ENCODE data around the gene ST8SIA5. TPM values are rescaled to one million over a fixed set of nuclear protein-coding genes. Genes with fewer than 3 reads are reported as not detected.

The ST8SIA5 gene
- polyA plus RNA-seq, 1 of the 3 experiments (the other 2 are of a cell fraction) = 0.08 TPM

DNA sequence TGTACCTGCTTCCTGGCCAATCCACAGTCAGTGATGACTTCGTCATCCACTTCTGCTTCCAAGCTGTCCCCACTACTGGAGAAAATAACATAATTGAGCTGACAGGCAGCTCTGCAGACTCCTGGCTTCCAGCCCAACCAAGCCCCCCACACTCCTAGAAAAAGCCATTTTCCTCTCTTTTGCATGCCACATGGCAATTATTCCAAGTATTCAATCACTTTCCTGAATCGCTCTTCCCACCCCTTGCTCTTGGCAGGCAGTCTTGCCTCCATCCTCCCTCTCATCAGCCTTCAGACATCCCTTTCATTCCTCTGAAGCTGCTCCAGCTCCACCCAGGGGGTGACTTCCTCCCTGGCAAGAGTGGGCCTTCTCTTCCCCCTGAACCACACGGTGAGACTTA is 14.3 kb upstream of the ST8SIA5 start:
- WGBS (ENCODE audit: low lambda C conversion rate) = 65% methylated on average over 3 of the region's 3 CpGs
- TF ChIP-seq TEAD4 (IDR thresholded peaks at IDR 0.05; ENCODE audit: borderline replicate concordance, insufficient read depth) (no peak), TCF12 (IDR thresholded peaks at IDR 0.05) (no peak), RXRA (IDR thresholded peaks at IDR 0.05; ENCODE audit: borderline replicate concordance, low read depth) (no peak), RFX5 (IDR thresholded peaks at IDR 0.05; ENCODE audit: low read length) (no peak), ELF1 (IDR thresholded peaks at IDR 0.05) (no peak), MXI1 (IDR thresholded peaks at IDR 0.05; ENCODE audit: low read depth, low read length) (no peak), NRF1 (IDR thresholded peaks at IDR 0.05; ENCODE audit: low read depth, low read length) (no peak), RCOR1 (IDR thresholded peaks at IDR 0.05; ENCODE audit: low read length) (no peak), JUND (IDR thresholded peaks at IDR 0.05) (no peak), CHD2 (IDR thresholded peaks at IDR 0.05; ENCODE audit: low read length, partially characterized antibody) (no peak)
- TF ChIP-seq, protein P1, sequence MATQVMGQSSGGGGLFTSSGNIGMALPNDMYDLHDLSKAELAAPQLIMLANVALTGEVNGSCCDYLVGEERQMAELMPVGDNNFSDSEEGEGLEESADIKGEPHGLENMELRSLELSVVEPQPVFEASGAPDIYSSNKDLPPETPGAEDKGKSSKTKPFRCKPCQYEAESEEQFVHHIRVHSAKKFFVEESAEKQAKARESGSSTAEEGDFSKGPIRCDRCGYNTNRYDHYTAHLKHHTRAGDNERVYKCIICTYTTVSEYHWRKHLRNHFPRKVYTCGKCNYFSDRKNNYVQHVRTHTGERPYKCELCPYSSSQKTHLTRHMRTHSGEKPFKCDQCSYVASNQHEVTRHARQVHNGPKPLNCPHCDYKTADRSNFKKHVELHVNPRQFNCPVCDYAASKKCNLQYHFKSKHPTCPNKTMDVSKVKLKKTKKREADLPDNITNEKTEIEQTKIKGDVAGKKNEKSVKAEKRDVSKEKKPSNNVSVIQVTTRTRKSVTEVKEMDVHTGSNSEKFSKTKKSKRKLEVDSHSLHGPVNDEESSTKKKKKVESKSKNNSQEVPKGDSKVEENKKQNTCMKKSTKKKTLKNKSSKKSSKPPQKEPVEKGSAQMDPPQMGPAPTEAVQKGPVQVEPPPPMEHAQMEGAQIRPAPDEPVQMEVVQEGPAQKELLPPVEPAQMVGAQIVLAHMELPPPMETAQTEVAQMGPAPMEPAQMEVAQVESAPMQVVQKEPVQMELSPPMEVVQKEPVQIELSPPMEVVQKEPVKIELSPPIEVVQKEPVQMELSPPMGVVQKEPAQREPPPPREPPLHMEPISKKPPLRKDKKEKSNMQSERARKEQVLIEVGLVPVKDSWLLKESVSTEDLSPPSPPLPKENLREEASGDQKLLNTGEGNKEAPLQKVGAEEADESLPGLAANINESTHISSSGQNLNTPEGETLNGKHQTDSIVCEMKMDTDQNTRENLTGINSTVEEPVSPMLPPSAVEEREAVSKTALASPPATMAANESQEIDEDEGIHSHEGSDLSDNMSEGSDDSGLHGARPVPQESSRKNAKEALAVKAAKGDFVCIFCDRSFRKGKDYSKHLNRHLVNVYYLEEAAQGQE (IDR thresholded peaks at IDR 0.05; ENCODE audit: low read depth, low read length) = no peak
- TF ChIP-seq, protein P2, sequence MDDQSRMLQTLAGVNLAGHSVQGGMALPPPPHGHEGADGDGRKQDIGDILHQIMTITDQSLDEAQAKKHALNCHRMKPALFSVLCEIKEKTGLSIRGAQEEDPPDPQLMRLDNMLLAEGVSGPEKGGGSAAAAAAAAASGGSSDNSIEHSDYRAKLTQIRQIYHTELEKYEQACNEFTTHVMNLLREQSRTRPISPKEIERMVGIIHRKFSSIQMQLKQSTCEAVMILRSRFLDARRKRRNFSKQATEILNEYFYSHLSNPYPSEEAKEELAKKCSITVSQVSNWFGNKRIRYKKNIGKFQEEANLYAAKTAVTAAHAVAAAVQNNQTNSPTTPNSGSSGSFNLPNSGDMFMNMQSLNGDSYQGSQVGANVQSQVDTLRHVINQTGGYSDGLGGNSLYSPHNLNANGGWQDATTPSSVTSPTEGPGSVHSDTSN (IDR thresholded peaks at IDR 0.05) = no peak
- TF ChIP-seq, protein P3, sequence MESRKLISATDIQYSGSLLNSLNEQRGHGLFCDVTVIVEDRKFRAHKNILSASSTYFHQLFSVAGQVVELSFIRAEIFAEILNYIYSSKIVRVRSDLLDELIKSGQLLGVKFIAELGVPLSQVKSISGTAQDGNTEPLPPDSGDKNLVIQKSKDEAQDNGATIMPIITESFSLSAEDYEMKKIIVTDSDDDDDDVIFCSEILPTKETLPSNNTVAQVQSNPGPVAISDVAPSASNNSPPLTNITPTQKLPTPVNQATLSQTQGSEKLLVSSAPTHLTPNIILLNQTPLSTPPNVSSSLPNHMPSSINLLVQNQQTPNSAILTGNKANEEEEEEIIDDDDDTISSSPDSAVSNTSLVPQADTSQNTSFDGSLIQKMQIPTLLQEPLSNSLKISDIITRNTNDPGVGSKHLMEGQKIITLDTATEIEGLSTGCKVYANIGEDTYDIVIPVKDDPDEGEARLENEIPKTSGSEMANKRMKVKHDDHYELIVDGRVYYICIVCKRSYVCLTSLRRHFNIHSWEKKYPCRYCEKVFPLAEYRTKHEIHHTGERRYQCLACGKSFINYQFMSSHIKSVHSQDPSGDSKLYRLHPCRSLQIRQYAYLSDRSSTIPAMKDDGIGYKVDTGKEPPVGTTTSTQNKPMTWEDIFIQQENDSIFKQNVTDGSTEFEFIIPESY (IDR thresholded peaks at IDR 0.05; ENCODE audit: borderline replicate concordance, low read depth) = no peak
- TF ChIP-seq, protein P4, sequence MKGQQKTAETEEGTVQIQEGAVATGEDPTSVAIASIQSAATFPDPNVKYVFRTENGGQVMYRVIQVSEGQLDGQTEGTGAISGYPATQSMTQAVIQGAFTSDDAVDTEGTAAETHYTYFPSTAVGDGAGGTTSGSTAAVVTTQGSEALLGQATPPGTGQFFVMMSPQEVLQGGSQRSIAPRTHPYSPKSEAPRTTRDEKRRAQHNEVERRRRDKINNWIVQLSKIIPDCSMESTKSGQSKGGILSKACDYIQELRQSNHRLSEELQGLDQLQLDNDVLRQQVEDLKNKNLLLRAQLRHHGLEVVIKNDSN (IDR thresholded peaks at IDR 0.05; ENCODE audit: borderline replicate concordance, low read depth) = no peak
- TF ChIP-seq, protein P5, sequence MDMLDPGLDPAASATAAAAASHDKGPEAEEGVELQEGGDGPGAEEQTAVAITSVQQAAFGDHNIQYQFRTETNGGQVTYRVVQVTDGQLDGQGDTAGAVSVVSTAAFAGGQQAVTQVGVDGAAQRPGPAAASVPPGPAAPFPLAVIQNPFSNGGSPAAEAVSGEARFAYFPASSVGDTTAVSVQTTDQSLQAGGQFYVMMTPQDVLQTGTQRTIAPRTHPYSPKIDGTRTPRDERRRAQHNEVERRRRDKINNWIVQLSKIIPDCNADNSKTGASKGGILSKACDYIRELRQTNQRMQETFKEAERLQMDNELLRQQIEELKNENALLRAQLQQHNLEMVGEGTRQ (IDR thresholded peaks at IDR 0.05; ENCODE audit: borderline replicate concordance, low read depth, low read length) = no peak
- TF ChIP-seq, protein P6, sequence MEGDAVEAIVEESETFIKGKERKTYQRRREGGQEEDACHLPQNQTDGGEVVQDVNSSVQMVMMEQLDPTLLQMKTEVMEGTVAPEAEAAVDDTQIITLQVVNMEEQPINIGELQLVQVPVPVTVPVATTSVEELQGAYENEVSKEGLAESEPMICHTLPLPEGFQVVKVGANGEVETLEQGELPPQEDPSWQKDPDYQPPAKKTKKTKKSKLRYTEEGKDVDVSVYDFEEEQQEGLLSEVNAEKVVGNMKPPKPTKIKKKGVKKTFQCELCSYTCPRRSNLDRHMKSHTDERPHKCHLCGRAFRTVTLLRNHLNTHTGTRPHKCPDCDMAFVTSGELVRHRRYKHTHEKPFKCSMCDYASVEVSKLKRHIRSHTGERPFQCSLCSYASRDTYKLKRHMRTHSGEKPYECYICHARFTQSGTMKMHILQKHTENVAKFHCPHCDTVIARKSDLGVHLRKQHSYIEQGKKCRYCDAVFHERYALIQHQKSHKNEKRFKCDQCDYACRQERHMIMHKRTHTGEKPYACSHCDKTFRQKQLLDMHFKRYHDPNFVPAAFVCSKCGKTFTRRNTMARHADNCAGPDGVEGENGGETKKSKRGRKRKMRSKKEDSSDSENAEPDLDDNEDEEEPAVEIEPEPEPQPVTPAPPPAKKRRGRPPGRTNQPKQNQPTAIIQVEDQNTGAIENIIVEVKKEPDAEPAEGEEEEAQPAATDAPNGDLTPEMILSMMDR (IDR thresholded peaks at IDR 0.05) = no peak
- no peaks in the 10 kb centered on the region for H3K9me3 ChIP-seq
- H3K79me2 ChIP-seq (ENCODE audit: insufficient read depth) = no peaks in the 10 kb centered on the region
- no peaks in the 10 kb centered on the region for H3K27me3 ChIP-seq (ENCODE audit: insufficient read depth)
- H3F3A ChIP-seq (replicated peaks; ENCODE audit: insufficient read depth) = no peaks in the 10 kb centered on the region
- H3K9me2 ChIP-seq = no peaks in the 10 kb centered on the region
- no peak for DNase-seq
- peaks cover 0 to 5% of the 10 kb centered on the region in 2 experiments; a peak in 1 of 4 replicates for H3K4me1 ChIP-seq (ENCODE audit: control insufficient read depth in 1 of 2, insufficient read depth in 2 of 2, low read depth in 1 of 2, low read length in 1 of 2)
- no peak overlapping the region for H3K4me3 ChIP-seq (ENCODE audit: low read depth in 2 of 2, low read length in 1 of 2)
- H3K36me3 ChIP-seq (replicated peaks in 1 of 2; ENCODE audit: control insufficient read depth in 1 of 2, insufficient read depth in 2 of 2, low read length in 1 of 2) = no peaks in the 10 kb centered on the region
- H4K20me1 ChIP-seq (ENCODE audit: insufficient read depth) = no peaks in the 10 kb centered on the region
- H2AFZ ChIP-seq (ENCODE audit: low read depth) = no peak overlapping the region
- H3K4me2 ChIP-seq = no peak overlapping the region
- H3K9ac ChIP-seq = no peak overlapping the region
- POLR2A ChIA-PET = no interaction called here
- H3K27ac ChIP-seq (ENCODE audit: low read depth in 2 of 2, low read length in 1 of 2) = no peak overlapping the region
- CTCF ChIA-PET = interaction anchor here (1.3 kb wide), 1 partner anchor 8 kb away, joined by 4 read pairs; no protein-coding TSS in a partner anchor

Measured in SK-N-SH (cell line).